ENCODE measurements around the gene EXOC7. TPM values are rescaled to one million over a fixed set of nuclear protein-coding genes. Genes with fewer than 3 reads are reported as not detected.

Gene EXOC7
- total and polyA plus RNA-seq, 2 of the 4 experiments (the other 2 are of a cell fraction), result 85.9 to 118 TPM

GRCh38 chr17:76102944-76103273, 678 bp downstream of the EXOC7 start:
- H4K5ac ChIP-seq (ENCODE audit: low read depth, low read length), result peak overlapping the region; percentile 3; the same call in 1 of the 2 replicates
- H3K4ac ChIP-seq (ENCODE audit: low read depth, low read length), result peak overlapping the region; percentile 90
- H3K14ac ChIP-seq (replicated peaks; ENCODE audit: low read depth, low read length), result peak overlapping the region; percentile 85
- peak overlapping the region; percentile 92 for H2BK5ac ChIP-seq (ENCODE audit: low read depth, low read length, poor library complexity, severe bottlenecking)
- H2AK5ac ChIP-seq (ENCODE audit: low read depth, low read length), result peak overlapping the region; percentile 91; the same call in 1 of the 2 replicates
- H3K79me1 ChIP-seq (ENCODE audit: low read depth in 1 of 2, low read length in 2 of 2), result peaks cover 16 to 34% of the 10 kb centered on the region in 2 experiments
- peak overlapping the region; percentile 91 for H3K4me2 ChIP-seq (ENCODE audit: low read depth, low read length)
- ChIA-PET CTCF (no interaction called here), POLR2A (ENCODE audit: unreplicated experiment) (interaction anchor here (0.5 kb wide), 2 partner anchors 74 to 112 kb away, joined by 3 to 5 read pairs; no protein-coding TSS in a partner anchor)
- no peaks in the 10 kb centered on the region for H3K27me3 ChIP-seq (ENCODE audit: control insufficient read depth, insufficient read depth, low read length)
- peak overlapping the region; percentile 89 for H3K23ac ChIP-seq (ENCODE audit: low read depth, low read length)
- TF ChIP-seq CHD1 (IDR thresholded peaks at IDR 0.05; ENCODE audit: low read depth, low read length), result no peak
- no peak for TF ChIP-seq RCOR1 (IDR thresholded peaks at IDR 0.05; ENCODE audit: insufficient replicate concordance, low read length)
- TF ChIP-seq NFE2L2 (IDR thresholded peaks at IDR 0.05; ENCODE audit: low read depth, low read length), result no peak
- no peak for TF ChIP-seq MAZ (IDR thresholded peaks at IDR 0.05; ENCODE audit: borderline replicate concordance, low read depth, low read length)
- TF ChIP-seq ELK1 (IDR thresholded peaks at IDR 0.05; ENCODE audit: borderline replicate concordance, low read depth, low read length), result no peak
- no peak for TF ChIP-seq USF2 (IDR thresholded peaks at IDR 0.05; ENCODE audit: low read depth, low read length)
- TF ChIP-seq BHLHE40 (IDR thresholded peaks at IDR 0.05; ENCODE audit: low read depth, low read length), result no peak
- TF ChIP-seq RAD21 (IDR thresholded peaks at IDR 0.05; ENCODE audit: low read length), result no peak
- no peak for TF ChIP-seq CTCF (conservative IDR thresholded peaks at IDR 0.05; ENCODE audit: low read depth, low read length)
- no peak for TF ChIP-seq FOS (IDR thresholded peaks at IDR 0.05; ENCODE audit: low read depth, low read length)
- no peak for TF ChIP-seq RFX5 (IDR thresholded peaks at IDR 0.05; ENCODE audit: low read depth, low read length)
- no peak for TF ChIP-seq SMC3 (IDR thresholded peaks at IDR 0.05; ENCODE audit: low read depth, low read length)
- no peak for TF ChIP-seq MXI1 (IDR thresholded peaks at IDR 0.05; ENCODE audit: borderline replicate concordance, low read depth, low read length)
- TF ChIP-seq POLR2A (IDR thresholded peaks at IDR 0.05; ENCODE audit: low read depth, low read length), result no peak
- TF ChIP-seq MAFK (IDR thresholded peaks at IDR 0.05; ENCODE audit: low read depth, low read length), result no peak
- TF ChIP-seq CEBPB (IDR thresholded peaks at IDR 0.05; ENCODE audit: low read depth, low read length), result no peak
- 0% methylated on average over 1 of the region's 4 CpGs; no CpG with 5 or more reads in 1 of the 2 experiments for WGBS, 2 experiments (ENCODE audit: extremely low coverage in 2 of 2, insufficient read length in 1 of 2)
- ATAC-seq (ENCODE audit: low read depth) (peak; percentile 4), DNase-seq (no peak)
- H4K91ac ChIP-seq (ENCODE audit: insufficient read depth, low read depth, low read length), result peak overlapping the region; percentile 42
- H3K9ac ChIP-seq (ENCODE audit: low read depth, low read length), result peak overlapping the region; percentile 85
- H3K27ac ChIP-seq (ENCODE audit: insufficient read depth, low read length), result peak overlapping the region; percentile 90
- peaks cover 5% of the 10 kb centered on the region; the same call in 1 of the 2 replicates for H4K20me1 ChIP-seq (ENCODE audit: insufficient read depth, low read length)
- dilution Hi-C loops (cut with HindIII; ENCODE audit: low sequenced_read_pairs, unreplicated experiment) (no loop called here), intact Hi-C loops (cut with micrococcal nuclease) (no loop called here), in situ Hi-C loops (cut with MboI; ENCODE audit: low sequenced_read_pairs) (no loop called here)
- peak overlapping the region; percentile 94 for H2AK9ac ChIP-seq (replicated peaks; ENCODE audit: low read depth, low read length, poor library complexity)
- H4K8ac ChIP-seq (ENCODE audit: low read depth in 2 of 2, low read length in 2 of 2), result peak overlapping the region; percentile 92 to 98
- H3K4me1 ChIP-seq (ENCODE audit: control insufficient read depth, insufficient read depth, low read length), result peaks cover 8% of the 10 kb centered on the region; the same call in 1 of the 2 replicates
- no TSS peak for BruUV-seq (replicated peaks)
- peaks cover 10% of the 10 kb centered on the region for H3K9me1 ChIP-seq (ENCODE audit: insufficient read depth, low read length)
- no peak overlapping the region for H2BK15ac ChIP-seq (ENCODE audit: low read depth, low read length)
- no peaks in the 10 kb centered on the region for H3K9me3 ChIP-seq (ENCODE audit: control insufficient read depth, insufficient read depth, low read length)
- peak overlapping the region; percentile 78 for H3K4me3 ChIP-seq (ENCODE audit: insufficient read depth, low read depth, low read length)
- H2AFZ ChIP-seq (replicated peaks; ENCODE audit: low read length, poor library complexity), result peak overlapping the region; percentile 98
- H3K18ac ChIP-seq (ENCODE audit: low read depth, low read length), result no peak overlapping the region
- peaks cover 14% of the 10 kb centered on the region for H3K36me3 ChIP-seq (ENCODE audit: control insufficient read depth, insufficient read depth, low read length)
- H2BK120ac ChIP-seq (ENCODE audit: low read depth, low read length), result no peak overlapping the region
- H3K56ac ChIP-seq (ENCODE audit: extremely low read depth, insufficient read depth, low read length), result peak overlapping the region; percentile 84
- no peak overlapping the region for H2BK20ac ChIP-seq (ENCODE audit: low read depth, low read length)

All from IMR-90 (cell line).